Measurements from ENCODE around the gene PLA2G4E.

PLA2G4E gene

DNA sequence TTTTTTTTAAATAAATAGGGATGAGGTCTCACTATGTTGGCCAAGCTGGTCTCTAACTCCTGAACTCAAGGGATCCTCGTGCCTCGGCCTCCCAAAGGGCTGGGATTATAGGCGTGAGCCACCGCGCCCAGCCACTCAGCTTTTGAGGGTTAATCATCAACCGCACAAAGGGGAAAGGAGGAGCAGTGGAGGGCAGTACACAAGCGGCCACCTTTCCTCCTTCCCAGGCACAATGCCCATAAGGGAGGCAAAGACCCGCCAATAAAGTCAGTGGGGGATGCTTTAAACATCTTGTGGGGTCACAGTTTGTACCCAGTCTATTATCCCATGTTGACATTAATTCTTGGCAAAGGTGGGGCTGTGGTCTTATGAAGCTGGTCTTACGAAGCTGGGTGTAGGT, 80.9 kb downstream of the PLA2G4E start:
- H3K9me3 ChIP-seq: no peaks in the 10 kb centered on the region
- H3K36me3 ChIP-seq: no peaks in the 10 kb centered on the region
- no peaks in the 10 kb centered on the region; the same call in none of the 2 replicates for H3K4me1 ChIP-seq
- no peaks in the 10 kb centered on the region for H3K27me3 ChIP-seq
- no peak for DNase-seq
- H3K4me3 ChIP-seq (ENCODE audit: low read depth, low read length): no peak overlapping the region
- TF ChIP-seq, protein P1, sequence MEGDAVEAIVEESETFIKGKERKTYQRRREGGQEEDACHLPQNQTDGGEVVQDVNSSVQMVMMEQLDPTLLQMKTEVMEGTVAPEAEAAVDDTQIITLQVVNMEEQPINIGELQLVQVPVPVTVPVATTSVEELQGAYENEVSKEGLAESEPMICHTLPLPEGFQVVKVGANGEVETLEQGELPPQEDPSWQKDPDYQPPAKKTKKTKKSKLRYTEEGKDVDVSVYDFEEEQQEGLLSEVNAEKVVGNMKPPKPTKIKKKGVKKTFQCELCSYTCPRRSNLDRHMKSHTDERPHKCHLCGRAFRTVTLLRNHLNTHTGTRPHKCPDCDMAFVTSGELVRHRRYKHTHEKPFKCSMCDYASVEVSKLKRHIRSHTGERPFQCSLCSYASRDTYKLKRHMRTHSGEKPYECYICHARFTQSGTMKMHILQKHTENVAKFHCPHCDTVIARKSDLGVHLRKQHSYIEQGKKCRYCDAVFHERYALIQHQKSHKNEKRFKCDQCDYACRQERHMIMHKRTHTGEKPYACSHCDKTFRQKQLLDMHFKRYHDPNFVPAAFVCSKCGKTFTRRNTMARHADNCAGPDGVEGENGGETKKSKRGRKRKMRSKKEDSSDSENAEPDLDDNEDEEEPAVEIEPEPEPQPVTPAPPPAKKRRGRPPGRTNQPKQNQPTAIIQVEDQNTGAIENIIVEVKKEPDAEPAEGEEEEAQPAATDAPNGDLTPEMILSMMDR (IDR thresholded peaks at IDR 0.05; ENCODE audit: low read depth, low read length): no peak

DNA sequence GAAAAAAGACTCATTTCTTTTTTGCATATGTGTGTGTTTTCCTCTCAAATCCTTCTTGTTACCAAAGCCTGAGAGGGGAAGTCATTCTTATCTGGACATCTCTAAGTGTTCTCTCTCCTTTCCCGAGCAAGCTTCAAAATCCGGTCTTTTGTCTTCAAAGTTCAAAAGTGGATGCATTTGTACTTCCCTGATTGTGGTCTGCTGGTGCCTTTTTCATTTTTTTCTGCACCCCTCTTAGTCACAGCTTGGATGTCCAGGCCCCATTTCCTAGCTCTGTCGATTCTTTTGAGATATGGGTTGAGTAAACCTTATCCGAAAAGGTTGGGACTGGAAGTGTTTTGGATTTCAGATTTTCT, 83.3 kb downstream of the PLA2G4E start:
- H3K9me3 ChIP-seq: no peaks in the 10 kb centered on the region
- no peaks in the 10 kb centered on the region; the same call in none of the 2 replicates for H3K4me1 ChIP-seq
- TF ChIP-seq, protein P1 (IDR thresholded peaks at IDR 0.05; ENCODE audit: low read depth, low read length): no peak
- H3K27me3 ChIP-seq: no peaks in the 10 kb centered on the region
- H3K4me3 ChIP-seq (ENCODE audit: low read depth, low read length): no peak overlapping the region
- DNase-seq: no peak
- no peaks in the 10 kb centered on the region for H3K36me3 ChIP-seq

DNA sequence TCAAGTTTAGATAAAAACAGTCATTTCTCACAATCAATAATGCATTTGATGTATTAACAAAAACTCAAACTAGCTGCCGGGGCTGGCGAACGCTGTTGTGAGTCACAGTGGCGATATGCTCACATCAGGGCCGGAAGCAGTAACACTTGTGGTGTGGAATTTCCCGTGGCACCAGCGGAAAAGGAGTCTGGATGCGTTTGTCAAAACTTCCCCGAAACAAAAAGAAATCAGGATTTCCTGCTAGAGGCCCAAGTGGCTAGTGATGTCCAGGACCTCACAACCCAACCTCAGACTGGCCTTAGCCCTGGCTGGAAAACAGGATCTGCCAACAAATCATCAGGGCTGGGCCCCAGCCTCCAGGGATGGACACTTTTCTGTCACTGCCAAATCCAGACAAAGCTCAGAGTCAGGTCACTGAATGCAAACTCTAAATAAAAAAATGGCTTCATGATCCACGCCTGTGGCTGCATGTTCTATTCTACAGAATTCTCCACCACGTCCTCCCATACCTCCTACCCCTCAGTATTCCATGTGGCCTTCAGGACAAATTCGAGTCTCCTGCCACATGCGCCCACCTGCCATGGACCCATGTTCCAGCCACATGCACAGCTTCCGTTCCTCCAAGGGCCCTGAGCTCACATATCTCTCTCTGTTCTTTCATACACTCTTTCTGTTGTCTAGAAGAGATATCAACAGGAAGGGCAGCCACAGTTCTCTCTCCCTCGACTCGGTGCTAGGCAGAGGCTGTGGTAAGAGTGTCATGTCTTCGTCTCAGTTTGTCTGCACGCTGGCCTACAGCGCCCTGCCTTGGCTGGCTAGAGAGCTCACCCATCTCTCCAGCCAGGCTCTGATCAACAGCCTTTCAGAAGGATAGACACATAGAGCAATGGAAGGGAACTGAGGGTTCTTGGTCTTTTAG, 83.9 kb downstream of the PLA2G4E start:
- DNase-seq: no peak
- no peak overlapping the region for H3K4me3 ChIP-seq (ENCODE audit: low read depth, low read length)
- no peaks in the 10 kb centered on the region for H3K36me3 ChIP-seq
- no peaks in the 10 kb centered on the region for H3K9me3 ChIP-seq
- H3K4me1 ChIP-seq: no peaks in the 10 kb centered on the region; the same call in none of the 2 replicates
- H3K27me3 ChIP-seq: no peaks in the 10 kb centered on the region
- TF ChIP-seq, protein P1 (IDR thresholded peaks at IDR 0.05; ENCODE audit: low read depth, low read length): no peak

DNA sequence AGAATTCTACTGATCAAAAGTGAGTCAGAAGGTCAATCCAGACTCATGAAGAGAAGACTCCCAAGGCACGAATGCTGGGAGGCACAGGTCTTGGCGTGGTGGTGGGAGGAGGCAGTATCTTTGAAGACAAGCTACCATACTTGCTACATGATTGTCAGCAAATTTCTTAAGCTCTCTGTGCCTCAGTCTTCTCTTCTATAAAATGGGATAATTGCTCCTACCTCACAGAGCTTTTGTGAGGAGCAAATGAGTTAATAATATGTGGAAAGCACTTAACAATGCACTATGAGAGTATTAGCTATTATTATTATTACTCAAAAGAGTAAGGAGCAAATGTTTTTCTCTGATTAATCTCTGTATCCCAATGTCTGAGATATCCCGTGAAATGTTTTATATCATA, 84.7 kb downstream of the PLA2G4E start:
- no peak for DNase-seq
- Histone ChIP-seq H3K27me3 (no peaks in the 10 kb centered on the region), H3K4me1 (no peaks in the 10 kb centered on the region; the same call in none of the 2 replicates), H3K36me3 (no peaks in the 10 kb centered on the region), H3K4me3 (ENCODE audit: low read depth, low read length) (no peak overlapping the region), H3K9me3 (no peaks in the 10 kb centered on the region)
- TF ChIP-seq, protein P1 (IDR thresholded peaks at IDR 0.05; ENCODE audit: low read depth, low read length): no peak

DNA sequence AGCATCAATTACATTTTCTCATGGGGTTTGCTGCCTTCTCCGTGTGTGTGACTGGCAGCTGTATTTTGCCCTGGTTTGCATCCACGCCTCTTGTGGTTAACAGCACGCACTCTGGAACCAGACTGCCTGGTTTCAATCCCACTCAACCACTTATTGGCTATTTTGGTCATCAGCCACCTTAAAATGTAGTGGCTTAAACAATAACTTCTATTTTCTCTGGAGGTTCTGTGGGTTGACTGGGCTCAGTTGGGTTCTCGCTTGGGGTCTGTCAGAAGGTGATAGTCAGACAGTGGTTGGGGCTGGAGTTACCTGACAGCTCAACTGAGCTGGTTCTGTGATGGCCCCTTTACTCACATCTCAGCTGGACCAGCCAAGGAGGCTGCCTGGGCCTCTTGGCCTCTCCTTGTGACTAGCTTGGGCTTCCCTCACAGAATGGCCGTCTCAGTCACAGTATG, 85.2 kb downstream of the PLA2G4E start:
- Histone ChIP-seq H3K4me1 (no peaks in the 10 kb centered on the region; the same call in none of the 2 replicates), H3K36me3 (no peaks in the 10 kb centered on the region), H3K9me3 (no peaks in the 10 kb centered on the region), H3K4me3 (ENCODE audit: low read depth, low read length) (no peak overlapping the region), H3K27me3 (no peaks in the 10 kb centered on the region)
- no peak for DNase-seq
- TF ChIP-seq, protein P1 (IDR thresholded peaks at IDR 0.05; ENCODE audit: low read depth, low read length): no peak

DNA sequence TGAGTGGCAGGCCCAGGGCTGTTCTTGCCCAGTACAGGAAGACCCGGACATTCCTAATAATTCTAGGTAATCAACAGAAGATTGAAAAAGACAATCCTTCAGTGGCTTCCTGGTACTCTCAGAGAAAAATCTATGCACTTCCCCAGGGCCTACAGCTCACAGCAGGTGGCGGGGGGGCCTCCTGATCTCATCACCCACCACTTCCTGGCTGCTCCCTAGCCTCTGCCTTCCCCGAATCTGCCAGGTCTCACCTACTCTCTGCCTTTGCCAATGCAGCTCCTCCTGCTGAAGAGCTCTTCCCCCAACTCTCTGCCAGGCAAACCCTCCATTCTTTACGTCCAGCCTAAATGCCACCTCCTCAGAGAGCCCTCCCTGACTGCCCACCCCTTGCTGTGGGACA, 86.0 kb downstream of the PLA2G4E start:
- DNase-seq: no peak
- TF ChIP-seq, protein P1 (IDR thresholded peaks at IDR 0.05; ENCODE audit: low read depth, low read length): no peak
- Histone ChIP-seq H3K4me3 (ENCODE audit: low read depth, low read length) (no peak overlapping the region), H3K9me3 (no peaks in the 10 kb centered on the region), H3K36me3 (no peaks in the 10 kb centered on the region), H3K4me1 (no peaks in the 10 kb centered on the region; the same call in none of the 2 replicates), H3K27me3 (no peaks in the 10 kb centered on the region)
